ENCODE measurements around the gene NFILZ.
"Not testable (repeated sequence)": the region's sequence is repeated elsewhere in the genome, so short reads cannot be mapped to it uniquely, and the experiment has no call there.

The NFILZ gene

GRCh38 chr19:8617984-8618383 is 12.4 kb upstream of the NFILZ start:
- H3K4me3 Mint-ChIP-seq, result no peak overlapping the region
- H3K9me3 Mint-ChIP-seq, result no peaks in the 10 kb centered on the region
- no peaks in the 10 kb centered on the region for H3K27me3 Mint-ChIP-seq
- H3K27ac Mint-ChIP-seq, result no peak overlapping the region
- DNase-seq, result no peak
- H3K4me1 Mint-ChIP-seq (ENCODE audit: low read depth), result peaks cover 8% of the 10 kb centered on the region
- H3K36me3 Mint-ChIP-seq (ENCODE audit: low read depth), result no peaks in the 10 kb centered on the region

- no peaks in the 10 kb centered on the region for H3K27me3 Mint-ChIP-seq
- DNase-seq, result no peak
- no peak overlapping the region for H3K4me3 Mint-ChIP-seq
- H3K36me3 Mint-ChIP-seq (ENCODE audit: low read depth), result no peaks in the 10 kb centered on the region
- peaks cover 8% of the 10 kb centered on the region for H3K4me1 Mint-ChIP-seq (ENCODE audit: low read depth)
- no peak overlapping the region for H3K27ac Mint-ChIP-seq
- H3K9me3 Mint-ChIP-seq, result no peaks in the 10 kb centered on the region
These were observed 11.7 kb upstream of the NFILZ start for GRCh38 chr19:8618751-8619150.

GRCh38 chr19:8622886-8623285 is 7.5 kb upstream of the NFILZ start:
- H3K27me3 Mint-ChIP-seq; H3K4me3 Mint-ChIP-seq; H3K4me1 Mint-ChIP-seq (ENCODE audit: low read depth); H3K27ac Mint-ChIP-seq; H3K36me3 Mint-ChIP-seq (ENCODE audit: low read depth); DNase-seq; H3K9me3 Mint-ChIP-seq: not testable (repeated sequence)

GRCh38 chr19:8626842-8627241 is 3.6 kb upstream of the NFILZ start:
- no peak for DNase-seq
- no peaks in the 10 kb centered on the region for H3K4me1 Mint-ChIP-seq (ENCODE audit: low read depth)
- H3K27ac Mint-ChIP-seq, result no peak overlapping the region
- H3K27me3 Mint-ChIP-seq, result no peaks in the 10 kb centered on the region
- H3K4me3 Mint-ChIP-seq, result no peak overlapping the region
- H3K36me3 Mint-ChIP-seq (ENCODE audit: low read depth), result no peaks in the 10 kb centered on the region
- no peaks in the 10 kb centered on the region for H3K9me3 Mint-ChIP-seq

- Mint-ChIP-seq H3K4me3 (no peak overlapping the region), H3K27me3 (no peaks in the 10 kb centered on the region), H3K27ac (no peak overlapping the region), H3K36me3 (ENCODE audit: low read depth) (no peaks in the 10 kb centered on the region), H3K4me1 (ENCODE audit: low read depth) (no peaks in the 10 kb centered on the region), H3K9me3 (no peaks in the 10 kb centered on the region)
- DNase-seq, result no peak
These were observed 1.2 kb upstream of the NFILZ start for GRCh38 chr19:8629184-8629583.

- H3K36me3 Mint-ChIP-seq (ENCODE audit: low read depth), result no peaks in the 10 kb centered on the region
- no peaks in the 10 kb centered on the region for H3K4me1 Mint-ChIP-seq (ENCODE audit: low read depth)
- H3K27me3 Mint-ChIP-seq, result peaks cover 3% of the 10 kb centered on the region
- H3K27ac Mint-ChIP-seq, result no peak overlapping the region
- H3K4me3 Mint-ChIP-seq, result no peak overlapping the region
- DNase-seq, result no peak
- no peaks in the 10 kb centered on the region for H3K9me3 Mint-ChIP-seq
These were observed 477 bp downstream of the NFILZ start for GRCh38 chr19:8630796-8631424.

- Mint-ChIP-seq H3K4me1 (ENCODE audit: low read depth) (no peaks in the 10 kb centered on the region), H3K27ac (no peak overlapping the region), H3K4me3 (no peak overlapping the region), H3K36me3 (ENCODE audit: low read depth) (no peaks in the 10 kb centered on the region), H3K9me3 (no peaks in the 10 kb centered on the region), H3K27me3 (peaks cover 3% of the 10 kb centered on the region)
- DNase-seq, result no peak
These were observed 989 bp downstream of the NFILZ start for GRCh38 chr19:8631425-8631819.

GRCh38 chr19:8635422-8635821 is 5.0 kb downstream of the NFILZ start:
- no peaks in the 10 kb centered on the region for H3K36me3 Mint-ChIP-seq (ENCODE audit: low read depth)
- H3K4me1 Mint-ChIP-seq (ENCODE audit: low read depth), result peaks cover 7% of the 10 kb centered on the region
- no peak for DNase-seq
- no peaks in the 10 kb centered on the region for H3K9me3 Mint-ChIP-seq
- peaks cover 18% of the 10 kb centered on the region for H3K27me3 Mint-ChIP-seq
- H3K4me3 Mint-ChIP-seq, result no peak overlapping the region
- no peak overlapping the region for H3K27ac Mint-ChIP-seq

GRCh38 chr19:8637070-8637469 is 6.6 kb downstream of the NFILZ start:
- not testable (repeated sequence) for H3K4me1 Mint-ChIP-seq (ENCODE audit: low read depth); DNase-seq; H3K27ac Mint-ChIP-seq; H3K9me3 Mint-ChIP-seq; H3K36me3 Mint-ChIP-seq (ENCODE audit: low read depth); H3K4me3 Mint-ChIP-seq
- H3K27me3 Mint-ChIP-seq, result peaks cover 25% of the 10 kb centered on the region

- no peak for DNase-seq
- Mint-ChIP-seq H3K27ac (no peak overlapping the region), H3K36me3 (ENCODE audit: low read depth) (no peaks in the 10 kb centered on the region), H3K9me3 (peaks cover 3% of the 10 kb centered on the region), H3K4me1 (ENCODE audit: low read depth) (peaks cover 7% of the 10 kb centered on the region), H3K4me3 (no peak overlapping the region), H3K27me3 (peaks cover 25% of the 10 kb centered on the region)
These were observed 7.7 kb downstream of the NFILZ start for GRCh38 chr19:8638078-8638619.

GRCh38 chr19:8639821-8640401 is 9.5 kb downstream of the NFILZ start:
- Mint-ChIP-seq H3K9me3 (peaks cover 3% of the 10 kb centered on the region), H3K36me3 (ENCODE audit: low read depth) (no peaks in the 10 kb centered on the region), H3K27ac (no peak overlapping the region)

GRCh38 chr19:8640402-8641004 is 10.1 kb downstream of the NFILZ start:
- DNase-seq, result no peak
- Mint-ChIP-seq H3K4me3 (no peak overlapping the region), H3K4me1 (ENCODE audit: low read depth) (peaks cover 7% of the 10 kb centered on the region), H3K9me3 (peaks cover 3% of the 10 kb centered on the region), H3K27me3 (peaks cover 24% of the 10 kb centered on the region), H3K36me3 (ENCODE audit: low read depth) (no peaks in the 10 kb centered on the region), H3K27ac (no peak overlapping the region)

More at GRCh38 chr19:8639821-8640401, 9.5 kb downstream of the NFILZ start:
- peaks cover 25% of the 10 kb centered on the region for H3K27me3 Mint-ChIP-seq
- no peak for DNase-seq
- peaks cover 7% of the 10 kb centered on the region for H3K4me1 Mint-ChIP-seq (ENCODE audit: low read depth)
- H3K4me3 Mint-ChIP-seq, result no peak overlapping the region

GRCh38 chr19:8641221-8641907 is 10.9 kb downstream of the NFILZ start:
- H3K27me3 Mint-ChIP-seq, result peaks cover 25% of the 10 kb centered on the region
- H3K36me3 Mint-ChIP-seq (ENCODE audit: low read depth), result no peaks in the 10 kb centered on the region
- peaks cover 3% of the 10 kb centered on the region for H3K9me3 Mint-ChIP-seq
- no peak for DNase-seq
- H3K4me1 Mint-ChIP-seq (ENCODE audit: low read depth), result peaks cover 7% of the 10 kb centered on the region
- no peak overlapping the region for H3K27ac Mint-ChIP-seq
- no peak overlapping the region for H3K4me3 Mint-ChIP-seq

GRCh38 chr19:8641908-8642547 is 11.6 kb downstream of the NFILZ start:
- DNase-seq, result no peak
- Mint-ChIP-seq H3K4me3 (no peak overlapping the region), H3K27me3 (peaks cover 26% of the 10 kb centered on the region), H3K27ac (no peak overlapping the region), H3K9me3 (peaks cover 3% of the 10 kb centered on the region), H3K36me3 (ENCODE audit: low read depth) (no peaks in the 10 kb centered on the region), H3K4me1 (ENCODE audit: low read depth) (peaks cover 7% of the 10 kb centered on the region)

Measured in activated T-cell treated with anti-CD3 and anti-CD28 coated beads, Interleukin-2, amount 50 U/mL, for 24 hours (primary cell).